ENCODE results near the gene DNAJB6. TPM values are rescaled to one million over a fixed set of nuclear protein-coding genes. Genes with fewer than 3 reads are reported as not detected.

The DNAJB6 gene
- total and polyA plus RNA-seq, 2 of the 4 experiments (the other 2 are of a cell fraction), result 93.4 to 165 TPM

DNA sequence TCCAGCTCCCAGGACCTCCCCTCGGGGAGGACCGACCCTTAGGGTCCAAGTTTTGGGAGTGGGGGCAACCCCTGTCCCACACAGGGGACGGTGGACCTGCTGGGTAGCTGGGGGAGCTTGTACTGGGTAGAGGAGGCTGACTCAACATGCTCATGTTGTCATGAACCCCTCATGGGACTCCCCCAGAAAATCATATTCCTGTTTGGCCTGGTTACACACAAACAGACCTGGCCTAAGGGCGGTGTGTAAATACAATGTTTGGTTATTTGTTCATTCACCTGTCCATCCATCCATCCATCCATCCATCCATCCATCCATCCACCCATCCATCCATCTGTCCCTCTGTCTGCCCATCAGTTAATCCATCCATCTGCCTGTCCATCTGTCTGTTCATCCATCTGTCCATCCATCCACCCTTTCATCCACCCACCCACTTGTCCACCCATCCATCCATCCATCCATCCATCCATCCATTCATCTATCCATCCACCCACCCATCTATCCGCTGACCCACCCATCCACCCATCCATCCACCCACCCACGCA lies 92.9 kb downstream of the DNAJB6 start:
- 100% methylated on average over 2 of the region's 6 CpGs; no CpG with 5 or more reads in 1 of the 2 experiments for WGBS, 2 experiments (ENCODE audit: extremely low coverage in 2 of 2, insufficient read length in 1 of 2)

More for the DNA sequence above, 92.9 kb downstream of the DNAJB6 start:
- Histone ChIP-seq H3K4ac (ENCODE audit: low read depth, low read length) (no peak overlapping the region), H3K4me3 (ENCODE audit: insufficient read depth, low read depth, low read length) (no peak overlapping the region), H3K36me3 (ENCODE audit: control insufficient read depth, insufficient read depth, low read length) (no peaks in the 10 kb centered on the region), H4K5ac (ENCODE audit: low read depth, low read length) (no peak overlapping the region), H4K91ac (ENCODE audit: insufficient read depth, low read depth, low read length) (no peak overlapping the region), H3K9me1 (ENCODE audit: insufficient read depth, low read length) (peaks cover 7% of the 10 kb centered on the region; the same call in 1 of the 2 replicates), H2BK20ac (ENCODE audit: low read depth, low read length) (no peak overlapping the region), H3K56ac (ENCODE audit: extremely low read depth, insufficient read depth, low read length) (no peak overlapping the region), H4K20me1 (ENCODE audit: insufficient read depth, low read length) (no peaks in the 10 kb centered on the region), H3K4me1 (ENCODE audit: control insufficient read depth, insufficient read depth, low read length) (peaks cover 4% of the 10 kb centered on the region; the same call in 1 of the 2 replicates), H3K4me2 (ENCODE audit: low read depth, low read length) (no peak overlapping the region), H2AK5ac (ENCODE audit: low read depth, low read length) (no peak overlapping the region), H3K18ac (ENCODE audit: low read depth, low read length) (no peak overlapping the region), H2AK9ac (replicated peaks; ENCODE audit: low read depth, low read length, poor library complexity) (no peak overlapping the region), H3K23ac (ENCODE audit: low read depth, low read length) (no peak overlapping the region), H2BK120ac (ENCODE audit: low read depth, low read length) (no peak overlapping the region), H3K79me1 (ENCODE audit: low read depth in 1 of 2, low read length in 2 of 2) (no peaks in the 10 kb centered on the region), H3K27ac (ENCODE audit: insufficient read depth, low read length) (no peak overlapping the region), H3K9me3 (ENCODE audit: control insufficient read depth, insufficient read depth, low read length) (no peaks in the 10 kb centered on the region), H3K27me3 (ENCODE audit: control insufficient read depth, insufficient read depth, low read length) (no peaks in the 10 kb centered on the region), H2BK5ac (ENCODE audit: low read depth, low read length, poor library complexity, severe bottlenecking) (no peak overlapping the region), H2AFZ (replicated peaks; ENCODE audit: low read length, poor library complexity) (no peak overlapping the region), H2BK15ac (ENCODE audit: low read depth, low read length) (no peak overlapping the region), H3K14ac (replicated peaks; ENCODE audit: low read depth, low read length) (no peak overlapping the region), H4K8ac (ENCODE audit: low read depth in 2 of 2, low read length in 2 of 2) (no peak overlapping the region), H3K9ac (ENCODE audit: low read depth, low read length) (no peak overlapping the region)
- in situ Hi-C loops (cut with MboI; ENCODE audit: low sequenced_read_pairs) (no loop called here), dilution Hi-C loops (cut with HindIII; ENCODE audit: low sequenced_read_pairs, unreplicated experiment) (no loop called here), intact Hi-C loops (cut with micrococcal nuclease) (no loop called here)
- POLR2A ChIA-PET (ENCODE audit: unreplicated experiment), result no interaction called here
- TF ChIP-seq, protein P1, sequence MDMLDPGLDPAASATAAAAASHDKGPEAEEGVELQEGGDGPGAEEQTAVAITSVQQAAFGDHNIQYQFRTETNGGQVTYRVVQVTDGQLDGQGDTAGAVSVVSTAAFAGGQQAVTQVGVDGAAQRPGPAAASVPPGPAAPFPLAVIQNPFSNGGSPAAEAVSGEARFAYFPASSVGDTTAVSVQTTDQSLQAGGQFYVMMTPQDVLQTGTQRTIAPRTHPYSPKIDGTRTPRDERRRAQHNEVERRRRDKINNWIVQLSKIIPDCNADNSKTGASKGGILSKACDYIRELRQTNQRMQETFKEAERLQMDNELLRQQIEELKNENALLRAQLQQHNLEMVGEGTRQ (IDR thresholded peaks at IDR 0.05; ENCODE audit: low read depth, low read length), result no peak
- TF ChIP-seq, protein P2, sequence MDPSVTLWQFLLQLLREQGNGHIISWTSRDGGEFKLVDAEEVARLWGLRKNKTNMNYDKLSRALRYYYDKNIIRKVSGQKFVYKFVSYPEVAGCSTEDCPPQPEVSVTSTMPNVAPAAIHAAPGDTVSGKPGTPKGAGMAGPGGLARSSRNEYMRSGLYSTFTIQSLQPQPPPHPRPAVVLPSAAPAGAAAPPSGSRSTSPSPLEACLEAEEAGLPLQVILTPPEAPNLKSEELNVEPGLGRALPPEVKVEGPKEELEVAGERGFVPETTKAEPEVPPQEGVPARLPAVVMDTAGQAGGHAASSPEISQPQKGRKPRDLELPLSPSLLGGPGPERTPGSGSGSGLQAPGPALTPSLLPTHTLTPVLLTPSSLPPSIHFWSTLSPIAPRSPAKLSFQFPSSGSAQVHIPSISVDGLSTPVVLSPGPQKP (IDR thresholded peaks at IDR 0.05; ENCODE audit: borderline replicate concordance, low read depth, low read length), result no peak
- TF ChIP-seq RFX5 (IDR thresholded peaks at IDR 0.05; ENCODE audit: low read depth, low read length) (no peak), MXI1 (IDR thresholded peaks at IDR 0.05; ENCODE audit: borderline replicate concordance, low read depth, low read length) (no peak), BHLHE40 (IDR thresholded peaks at IDR 0.05; ENCODE audit: low read depth, low read length) (no peak), NFE2L2 (IDR thresholded peaks at IDR 0.05; ENCODE audit: low read depth, low read length) (no peak), MAZ (IDR thresholded peaks at IDR 0.05; ENCODE audit: borderline replicate concordance, low read depth, low read length) (no peak), MAFK (IDR thresholded peaks at IDR 0.05; ENCODE audit: low read depth, low read length) (no peak), SMC3 (IDR thresholded peaks at IDR 0.05; ENCODE audit: low read depth, low read length) (no peak), CEBPB (IDR thresholded peaks at IDR 0.05; ENCODE audit: low read depth, low read length) (no peak), CHD1 (IDR thresholded peaks at IDR 0.05; ENCODE audit: low read depth, low read length) (no peak)
- DNase-seq (no peak), ATAC-seq (ENCODE audit: low read depth) (no peak)
- CTCF ChIA-PET, result no interaction called here
- BruUV-seq (replicated peaks), result no TSS peak

Data from IMR-90 (cell line).